ENCODE results near the gene ZNRD2. TPM values are rescaled to one million over a fixed set of nuclear protein-coding genes. Genes with fewer than 3 reads are reported as not detected.
A peak's percentile ranks its signal among the peaks of the same experiment; 100 is the strongest.
"Not testable (repeated sequence)": the region's sequence is repeated elsewhere in the genome, so short reads cannot be mapped to it uniquely, and the experiment has no call there.

The ZNRD2 gene
- total and polyA plus RNA-seq, 2 of the 8 experiments (the other 6 are each of a cell fraction or from before 2014, with no cell fraction given) = 53.4 to 125 TPM

DNA sequence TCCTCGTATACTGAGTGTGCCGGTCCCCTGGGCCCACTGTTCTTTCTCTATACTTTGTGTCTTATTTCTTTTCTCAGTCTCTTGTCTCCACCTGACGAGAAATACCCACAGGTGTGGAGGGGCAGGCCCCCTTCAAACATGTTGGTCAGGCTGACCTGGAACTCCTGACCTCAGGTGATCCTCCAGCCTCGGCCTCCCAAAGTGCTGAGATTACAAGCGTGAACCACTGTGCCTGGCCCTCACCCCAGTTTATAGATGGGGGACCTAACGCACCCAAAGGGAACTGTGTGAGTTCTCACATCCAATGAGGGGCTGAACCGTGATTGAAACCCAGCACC is 46.7 kb upstream of the ZNRD2 start:
- H4K20me1 ChIP-seq (replicated peaks in 1 of 2; ENCODE audit: control insufficient read depth in 1 of 2, insufficient read depth in 2 of 2, low read length in 2 of 2) = peaks cover 0 to 12% of the 10 kb centered on the region in 2 experiments
- FAIRE-seq; H3K27me3 ChIP-seq (replicated peaks in 1 of 4; ENCODE audit: control insufficient read depth in 3 of 4, extremely low read depth in 1 of 4, insufficient read depth in 3 of 4, low read length in 3 of 4); H3K27ac ChIP-seq (ENCODE audit: low read depth, low read length); H3K18ac ChIP-seq (ENCODE audit: extremely low read depth, low read length); H3K14ac ChIP-seq (ENCODE audit: insufficient read length); H2BK12ac ChIP-seq (ENCODE audit: low read depth, low read length); H2AFZ ChIP-seq (ENCODE audit: low read length); H2BK120ac ChIP-seq (replicated peaks; ENCODE audit: low read depth, low read length); H3K4me3 ChIP-seq (ENCODE audit: extremely low read depth in 1 of 4, insufficient read depth in 2 of 4, low read depth in 3 of 4, low read length in 4 of 4); H4K8ac ChIP-seq (ENCODE audit: extremely low read depth, insufficient read depth, low read length); H3K9ac ChIP-seq (replicated peaks in 1 of 4; ENCODE audit: extremely low read depth in 1 of 4, low read depth in 3 of 4, low read length in 3 of 4); H2BK5ac ChIP-seq (ENCODE audit: low read depth, low read length); H2BK15ac ChIP-seq (ENCODE audit: low read length); H3K36me3 ChIP-seq (ENCODE audit: control insufficient read depth in 2 of 4, insufficient read depth in 4 of 4, low read length in 3 of 4); H3K79me1 ChIP-seq (ENCODE audit: low read depth, low read length); H3K23ac ChIP-seq (ENCODE audit: insufficient read length); H4K5ac ChIP-seq (ENCODE audit: insufficient read length, low read depth, low read length); H4K91ac ChIP-seq (replicated peaks; ENCODE audit: insufficient read length, low read length); H2BK20ac ChIP-seq (ENCODE audit: low read length); DNase-seq (ENCODE audit: low read depth in 1 of 2, low spot score in 2 of 2); H3K79me2 ChIP-seq (ENCODE audit: control insufficient read depth in 1 of 2, insufficient read depth in 2 of 2, low read length in 2 of 2); H3K9me3 ChIP-seq (ENCODE audit: insufficient read depth in 2 of 2, low read depth in 1 of 2, low read length in 1 of 2); H3K56ac ChIP-seq (replicated peaks; ENCODE audit: insufficient read length, low read depth, low read length): not testable (repeated sequence)
- POLR2A ChIA-PET (ENCODE audit: partially characterized antibody) = interaction anchor here (1.6 to 7.7 kb wide), 4 partner anchors 16 to 100 kb away, joined by 3 to 87 read pairs (median 34); partner anchors contain the start of genes MALAT1 and NEAT1
- 98% methylated on average over 7 of the region's 7 CpGs; no CpG with 5 or more reads in 1 of the 2 experiments for WGBS, 2 experiments (ENCODE audit: extremely low coverage in 1 of 2, insufficient coverage in 1 of 2, insufficient read length in 1 of 2, insufficient replicate concordance in 2 of 2, low coverage in 1 of 2, low lambda C conversion rate in 2 of 2, missing lambda C conversion rate in 1 of 2)
- CTCF ChIA-PET (ENCODE audit: partially characterized antibody) = interaction anchor here (2.4 kb wide), 1 partner anchor 47 kb away, joined by 10 read pairs; the partner anchor contains the start of gene ZNRD2
- H3K4me1 ChIP-seq (replicated peaks in 1 of 4; ENCODE audit: control insufficient read depth in 3 of 4, insufficient read depth in 4 of 4, low read length in 3 of 4) = peaks cover 0 to 14% (median 8%) of the 10 kb centered on the region in 4 experiments; a peak in 5 of 7 replicates
- peak overlapping the region in 1 of 2 experiments; percentile 85; a peak in 1 of 4 replicates for H3K4me2 ChIP-seq (ENCODE audit: insufficient read depth in 1 of 2, low read depth in 2 of 2, low read length in 2 of 2)
- peak overlapping the region; percentile 78 for H3K4ac ChIP-seq (replicated peaks; ENCODE audit: insufficient read length, low read depth, low read length)
- 0 out of 2 replicates have a peak overlapping the region, but pooled peaks have one; percentile 24 for H2AK5ac ChIP-seq (ENCODE audit: low read depth, low read length)
- H3K23me2 ChIP-seq (ENCODE audit: low read depth, low read length) = peaks cover 13% of the 10 kb centered on the region
